ENCODE measurements around the gene GBE1.
"Not testable (repeated sequence)": the region's sequence is repeated elsewhere in the genome, so short reads cannot be mapped to it uniquely, and the experiment has no call there.

The GBE1 gene

GRCh38 chr3:81531263-81531662 lies 230.2 kb downstream of the GBE1 start:
- DNase-seq (ENCODE audit: low spot score) = no peak

GRCh38 chr3:81530180-81530939 lies 231.1 kb downstream of the GBE1 start:
- no peak for DNase-seq (ENCODE audit: low spot score)

- no peak for DNase-seq (ENCODE audit: low spot score)
Observed at GRCh38 chr3:81521855-81522254, 239.6 kb downstream of the GBE1 start.

GRCh38 chr3:81518945-81519344 lies 242.5 kb downstream of the GBE1 start:
- no peak for DNase-seq (ENCODE audit: low spot score)

- no peak for DNase-seq (ENCODE audit: low spot score)
Observed at GRCh38 chr3:81516042-81516441, 245.4 kb downstream of the GBE1 start.

GRCh38 chr3:81513591-81513990 lies 247.9 kb downstream of the GBE1 start:
- DNase-seq (ENCODE audit: low spot score) = no peak

- DNase-seq (ENCODE audit: low spot score) = no peak
Observed at GRCh38 chr3:81503026-81503425, 258.4 kb downstream of the GBE1 start.

DNA sequence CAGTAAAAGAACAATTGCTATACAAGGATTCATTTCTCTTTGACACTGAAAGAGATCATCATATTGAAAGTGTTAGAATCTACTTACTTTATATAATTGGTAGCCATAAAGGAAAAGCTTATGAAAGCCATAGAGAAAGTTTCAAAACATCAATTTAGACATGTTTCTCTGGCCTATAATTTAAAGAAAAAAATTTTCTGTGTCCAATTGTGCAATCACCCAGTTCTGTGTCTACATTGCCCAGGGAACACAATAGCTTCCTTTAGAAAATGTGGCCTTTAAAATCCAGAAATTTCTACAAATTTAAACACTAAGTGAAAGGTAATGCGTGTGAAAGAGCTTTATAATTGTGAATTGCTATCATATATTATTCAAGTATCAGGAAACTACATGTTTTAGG lies 259.2 kb downstream of the GBE1 start:
- no peak for DNase-seq (ENCODE audit: low spot score)

- no peak for DNase-seq (ENCODE audit: low spot score)
Observed at GRCh38 chr3:81500039-81500438, 261.4 kb downstream of the GBE1 start.

DNA sequence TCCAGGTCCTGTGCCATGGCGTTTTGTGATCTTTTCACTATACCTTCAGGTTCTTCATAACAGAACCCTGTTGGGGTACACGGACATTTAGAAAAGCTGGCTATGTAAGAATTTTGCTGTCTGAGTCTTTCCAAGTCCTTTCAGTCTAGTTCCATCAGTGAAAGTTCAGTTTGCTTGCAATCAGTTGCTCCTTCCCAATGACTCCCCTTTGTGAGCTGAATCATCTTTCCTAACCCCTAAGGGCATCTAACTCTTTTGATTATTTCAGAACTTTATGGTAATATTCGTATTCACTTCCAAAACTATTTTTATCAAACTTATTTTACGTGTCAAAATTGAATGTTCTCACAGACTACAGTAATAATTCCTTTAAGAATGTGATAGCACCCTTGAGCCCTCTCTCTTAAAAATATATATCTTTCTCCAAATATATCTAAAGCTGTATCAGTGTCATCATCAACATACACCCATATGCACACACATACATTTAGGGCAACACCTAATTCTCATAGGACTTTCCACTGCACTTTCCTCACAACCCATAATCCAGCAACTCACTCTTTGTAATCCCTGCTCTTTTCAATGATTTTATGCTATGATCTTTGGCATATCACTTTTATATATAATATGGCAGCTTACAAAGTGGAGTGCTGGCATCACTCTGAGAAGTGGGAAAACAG lies 263.7 kb downstream of the GBE1 start:
- DNase-seq (ENCODE audit: low spot score) = no peak

DNA sequence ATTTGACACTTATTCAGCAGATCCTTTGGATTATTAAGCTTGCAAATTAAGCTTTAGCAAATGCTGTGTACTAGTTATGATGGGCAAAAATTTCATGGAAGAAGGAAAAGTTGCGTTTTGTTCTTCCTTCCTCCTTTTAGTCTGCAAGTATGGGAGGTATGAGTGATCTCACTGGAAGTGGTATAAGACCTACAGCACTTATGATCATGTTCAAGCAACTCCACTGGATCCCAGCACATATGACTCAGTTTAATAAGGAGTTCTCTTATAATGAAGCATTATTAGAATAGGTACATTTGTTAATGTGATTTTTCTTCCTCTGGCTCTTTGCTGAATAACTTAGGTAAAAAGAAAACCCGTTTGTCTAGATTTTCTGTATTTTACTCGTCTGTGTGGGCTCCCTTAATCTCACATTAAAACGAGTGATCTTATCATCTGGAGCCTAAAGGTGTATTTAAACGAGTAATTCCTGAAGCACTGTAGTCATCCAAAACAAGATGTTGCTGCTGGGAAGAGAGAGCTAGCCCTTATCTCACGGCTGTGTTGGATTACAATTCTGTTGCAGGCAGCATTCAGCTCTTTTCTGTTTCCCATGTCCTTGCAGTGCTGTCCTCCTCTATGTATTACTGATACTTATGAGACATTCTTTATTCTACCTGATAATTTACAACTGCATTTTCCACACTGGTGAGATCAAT lies 264.9 kb downstream of the GBE1 start:
- no peak for DNase-seq (ENCODE audit: low spot score)

GRCh38 chr3:81492471-81492870 lies 269.0 kb downstream of the GBE1 start:
- not testable (repeated sequence) for DNase-seq (ENCODE audit: low spot score)

DNA sequence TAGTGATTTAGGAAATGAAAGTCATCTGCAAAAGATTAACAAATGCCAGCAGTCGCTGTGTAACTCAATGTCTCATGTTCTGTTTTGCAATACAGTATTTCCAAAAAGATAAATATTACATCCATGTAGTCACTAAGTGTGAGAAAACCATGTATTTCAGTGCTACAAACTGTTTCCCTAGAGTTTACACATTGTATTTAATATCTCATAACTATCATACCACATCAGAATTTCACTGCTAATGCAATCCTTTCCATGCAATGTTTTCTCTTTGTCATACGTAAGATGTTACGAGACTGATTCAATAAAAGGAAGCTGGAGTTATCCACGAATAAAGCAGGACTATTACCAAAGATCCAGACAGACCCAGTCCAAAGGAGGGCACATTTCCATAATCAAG lies 269.4 kb downstream of the GBE1 start:
- peak; percentile 48 for DNase-seq (ENCODE audit: low spot score)

GRCh38 chr3:81490541-81491288 lies 270.7 kb downstream of the GBE1 start:
- peak; percentile 42 for DNase-seq (ENCODE audit: low spot score)

DNA sequence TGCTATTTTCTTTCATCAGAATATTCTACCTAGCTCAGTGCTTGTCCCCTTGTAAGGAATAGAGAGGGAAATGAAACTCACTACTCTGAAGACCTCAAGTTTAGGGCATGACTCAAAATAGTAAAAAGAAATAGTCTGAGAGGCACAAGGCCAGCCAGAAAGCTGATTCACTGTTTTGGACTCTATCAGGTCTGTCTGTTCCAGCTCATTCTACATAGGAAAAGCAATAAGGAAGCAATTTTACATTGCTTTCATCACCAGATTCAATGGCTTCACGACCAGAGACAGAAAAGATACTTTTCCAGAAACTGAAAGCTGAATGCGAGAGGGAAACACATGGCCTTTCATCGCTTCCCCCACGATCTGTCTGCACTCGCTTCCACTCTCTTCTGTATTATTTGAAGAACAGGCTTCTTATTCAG lies 276.0 kb downstream of the GBE1 start:
- peak; percentile 81 for DNase-seq (ENCODE audit: low spot score)

DNA sequence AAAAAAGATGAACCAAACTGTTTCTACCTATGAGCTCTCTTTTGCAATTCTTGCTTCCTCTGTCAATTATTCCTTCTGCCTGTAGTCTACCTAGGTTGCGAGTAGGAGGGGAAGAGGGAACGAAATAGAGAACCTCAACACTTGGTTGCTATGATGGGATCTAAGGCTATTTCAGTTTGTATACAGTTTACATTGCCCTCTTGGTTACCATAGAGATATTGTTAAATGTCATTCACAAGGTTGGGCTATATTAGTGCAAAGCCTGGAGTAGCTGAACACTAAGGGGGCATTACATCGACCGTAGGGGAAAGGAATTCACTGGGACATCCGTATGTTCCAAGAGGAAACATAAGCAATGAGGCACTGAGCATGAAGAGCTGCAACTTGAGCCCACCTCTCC lies 276.9 kb downstream of the GBE1 start:
- no peak for DNase-seq (ENCODE audit: low spot score)

- no peak for DNase-seq (ENCODE audit: low spot score)
Observed at GRCh38 chr3:81483046-81483445, 278.4 kb downstream of the GBE1 start.

GRCh38 chr3:81477740-81478139 lies 283.7 kb downstream of the GBE1 start:
- DNase-seq (ENCODE audit: low spot score) = no peak

DNA sequence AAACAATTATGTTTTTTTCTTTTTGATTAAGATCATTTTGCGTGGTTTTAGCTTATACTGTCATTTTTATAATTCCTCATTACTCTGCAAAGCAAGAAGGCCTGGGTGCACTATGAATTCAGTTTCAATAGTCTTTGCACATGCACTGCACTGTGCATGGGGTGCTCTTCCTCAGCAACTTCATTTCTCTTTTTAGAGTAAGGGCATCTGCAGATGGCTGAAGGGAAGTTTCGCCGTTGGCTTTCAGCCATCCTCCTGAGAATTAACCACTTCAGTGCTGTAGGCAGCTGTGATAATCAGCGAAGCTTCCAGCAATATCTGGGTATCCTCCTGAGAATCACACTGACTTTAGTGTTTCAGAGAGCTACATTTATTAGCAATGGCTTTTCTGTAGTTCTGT lies 284.8 kb downstream of the GBE1 start:
- no peak for DNase-seq (ENCODE audit: low spot score)

DNA sequence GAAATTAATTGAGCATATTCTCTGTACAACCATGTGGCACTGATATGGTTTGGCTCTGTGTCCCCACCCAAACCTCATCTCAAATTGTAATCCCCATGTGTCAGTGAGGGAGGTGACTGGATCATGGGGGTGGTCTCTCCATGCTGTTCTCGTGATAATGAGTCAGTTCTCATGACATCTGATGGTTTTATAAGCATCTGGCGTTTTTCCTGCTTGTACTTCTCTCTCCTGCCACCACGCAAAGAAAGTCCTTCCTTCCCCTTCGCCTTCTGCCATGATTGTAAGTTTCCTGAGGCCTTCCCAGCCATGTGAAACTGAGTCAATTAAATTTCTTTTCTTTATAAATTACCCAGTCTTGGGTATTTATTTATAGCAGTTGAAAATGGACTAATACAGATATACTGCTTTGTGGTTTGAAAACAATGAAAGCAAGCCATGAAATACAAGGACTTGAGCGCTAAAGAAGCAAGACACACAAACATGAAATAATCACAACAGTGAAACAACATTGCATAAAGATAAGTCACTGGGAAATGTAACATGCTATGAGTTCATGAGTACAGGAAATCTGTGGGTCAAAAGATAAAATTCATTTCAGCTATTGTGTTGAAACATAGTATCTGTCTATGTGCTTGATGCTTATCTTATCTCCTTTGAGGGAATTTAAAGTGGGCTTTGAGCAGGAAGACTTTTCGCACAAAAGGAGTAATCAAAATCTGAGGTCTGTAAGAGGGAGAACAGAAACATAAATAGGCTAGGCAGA lies 288.7 kb downstream of the GBE1 start:
- no peak for DNase-seq (ENCODE audit: low spot score)

- no peak for DNase-seq (ENCODE audit: low spot score)
Observed at GRCh38 chr3:81470524-81471278, 290.7 kb downstream of the GBE1 start.
